IMR-90 (cell line): ENCODE measurements around the gene PAXIP1. TPM values are rescaled to one million over a fixed set of nuclear protein-coding genes. Genes with fewer than 3 reads are reported as not detected.

Experiments used
- ATAC-seq: fragments of 200-7000 bp; cut with Tn5 transposase; 2 replicates; pipeline ENCODE4 v1.9.1; 2020; ENCODE audit warnings: low read depth, mild to moderate bottlenecking, moderate library complexity
- BruUV-seq: library from RNA; stranded (reverse); fragments of 400-500 nt; replicated peaks from 2 replicates; lab custom pipeline; 2021; lab: Mats Ljungman, UMichigan
- CTCF ChIA-PET: fragments of 300-600 bp; formaldehyde crosslinking; extraction: SDS; loops from one replicate; lab custom pipeline; 2021; ENCODE audit warnings: antibody characterized with exemption; lab: Yijun Ruan, JAX
- POLR2A ChIA-PET: fragments of 300-600 bp; sonication (Branson Sonifier 250); formaldehyde crosslinking; loops from one replicate; lab custom pipeline; 2022; ENCODE audit warnings: antibody characterized with exemption; ENCODE audit not compliant: unreplicated experiment; lab: Charles Lee
- DNase-seq: peaks from one replicate; pipeline ENCODE4 v3.0.0; 2013
- H2AFZ ChIP-seq: replicated peaks from 2 replicates; pipeline ENCODE3; 2013; ENCODE audit warnings: low read length, mild to moderate bottlenecking; ENCODE audit not compliant: poor library complexity
- H2AK5ac ChIP-seq: 2 replicates; pipeline ENCODE4 v1.6.1; 2013; ENCODE audit warnings: low read depth, low read length, inconsistent platforms
- H2AK9ac ChIP-seq: replicated peaks from 2 replicates; pipeline ENCODE3; 2013; ENCODE audit warnings: mild to moderate bottlenecking, low read depth, low read length, moderate library complexity; ENCODE audit not compliant: poor library complexity
- H2BK120ac ChIP-seq: 2 replicates; pipeline ENCODE4 v1.6.1; 2013; ENCODE audit warnings: low read depth, low read length, inconsistent platforms
- H2BK15ac ChIP-seq: 3 replicates; pipeline ENCODE4 v1.6.1; 2013; ENCODE audit warnings: low read depth, low read length, inconsistent platforms
- H2BK20ac ChIP-seq: 2 replicates; pipeline ENCODE4 v1.6.1; 2013; ENCODE audit warnings: low read depth, mild to moderate bottlenecking, inconsistent platforms, low read length, moderate library complexity
- H2BK5ac ChIP-seq: 2 replicates; pipeline ENCODE4 v1.6.1; 2013; ENCODE audit warnings: mild to moderate bottlenecking, low read depth, low read length, inconsistent platforms; ENCODE audit not compliant: poor library complexity, severe bottlenecking
- H3K14ac ChIP-seq: replicated peaks from 2 replicates; pipeline ENCODE4 v1.6.1; 2013; ENCODE audit warnings: low read depth, low read length, inconsistent platforms
- H3K18ac ChIP-seq: 2 replicates; pipeline ENCODE4 v1.6.1; 2013; ENCODE audit warnings: low read depth, low read length, control low read depth
- H3K23ac ChIP-seq: 2 replicates; pipeline ENCODE4 v1.6.1; 2013; ENCODE audit warnings: low read depth, low read length, inconsistent platforms
- H3K27ac ChIP-seq: 2 replicates; pipeline ENCODE4 v1.5.1; 2013; ENCODE audit warnings: mild to moderate bottlenecking, control low read depth, low read length; ENCODE audit not compliant: insufficient read depth
- H3K27me3 ChIP-seq: 2 replicates; pipeline ENCODE4 v1.6.1; 2013; ENCODE audit warnings: low read length; ENCODE audit not compliant: control insufficient read depth, insufficient read depth
- H3K36me3 ChIP-seq: 2 replicates; pipeline ENCODE4 v1.6.1; 2013; ENCODE audit warnings: low read length, mixed read lengths; ENCODE audit not compliant: control insufficient read depth, insufficient read depth
- H3K4ac ChIP-seq: 2 replicates; pipeline ENCODE4 v1.6.1; 2013; ENCODE audit warnings: low read depth, low read length, inconsistent platforms
- H3K4me1 ChIP-seq: 2 replicates; pipeline ENCODE4 v1.6.1; 2013; ENCODE audit warnings: low read length, mixed read lengths; ENCODE audit not compliant: control insufficient read depth, insufficient read depth
- H3K4me2 ChIP-seq: 2 replicates; pipeline ENCODE4 v1.6.1; 2013; ENCODE audit warnings: low read depth, mild to moderate bottlenecking, control low read depth, low read length, moderate library complexity
- H3K4me3 ChIP-seq: 2 replicates; pipeline ENCODE4 v1.5.1; 2013; ENCODE audit warnings: low read depth, mild to moderate bottlenecking, control low read depth, low read length, moderate library complexity; ENCODE audit not compliant: insufficient read depth
- H3K56ac ChIP-seq: 2 replicates; pipeline ENCODE4 v1.6.1; 2013; ENCODE audit warnings: low read length, inconsistent platforms; ENCODE audit not compliant: insufficient read depth; ENCODE audit errors: extremely low read depth
- H3K79me1 ChIP-seq, 2 experiments: 2 replicates each; pipeline ENCODE4 v1.6.1; 2013; ENCODE audit warnings: low read length in 2 of 2, inconsistent platforms in 1 of 2, low read depth in 1 of 2
- H3K9ac ChIP-seq: 2 replicates; pipeline ENCODE4 v1.6.1; 2013; ENCODE audit warnings: low read depth, low read length, control low read depth
- H3K9me1 ChIP-seq: 2 replicates; pipeline ENCODE4 v1.6.1; 2013; ENCODE audit warnings: low read length, inconsistent platforms; ENCODE audit not compliant: insufficient read depth
- H3K9me3 ChIP-seq: 2 replicates; pipeline ENCODE4 v1.6.1; 2013; ENCODE audit warnings: low read length; ENCODE audit not compliant: control insufficient read depth, insufficient read depth
- H4K20me1 ChIP-seq: 2 replicates; pipeline ENCODE4 v1.6.1; 2013; ENCODE audit warnings: low read length, inconsistent platforms; ENCODE audit not compliant: insufficient read depth
- H4K5ac ChIP-seq: 2 replicates; pipeline ENCODE4 v1.6.1; 2013; ENCODE audit warnings: mild to moderate bottlenecking, low read depth, low read length, control low read depth
- H4K8ac ChIP-seq, 2 experiments: 2 replicates each; pipeline ENCODE4 v1.6.1; 2013; ENCODE audit warnings: low read depth in 2 of 2, low read length in 2 of 2, control low read depth in 1 of 2, inconsistent platforms in 1 of 2
- H4K91ac ChIP-seq: 2 replicates; pipeline ENCODE4 v1.6.1; 2013; ENCODE audit warnings: low read depth, low read length, inconsistent platforms; ENCODE audit not compliant: insufficient read depth
- BHLHE40 ChIP-seq: fragments of 150-350 bp; IDR thresholded peaks from 2 replicates; pipeline ENCODE4 v1.6.1; 2016; ENCODE audit warnings: mild to moderate bottlenecking, low read depth, low read length
- CEBPB ChIP-seq: IDR thresholded peaks from 2 replicates; pipeline ENCODE4 v1.6.1; 2012; ENCODE audit warnings: low read depth, low read length, improper control_type of control experiment
- CTCF ChIP-seq: conservative IDR thresholded peaks from 2 replicates; pipeline ENCODE4 v1.5.1; 2012; ENCODE audit warnings: mild to moderate bottlenecking, low read depth, low read length, improper control_type of control experiment
- MAFK ChIP-seq: IDR thresholded peaks from 2 replicates; pipeline ENCODE4 v1.6.1; 2012; ENCODE audit warnings: low read depth, low read length, improper control_type of control experiment
- MAZ ChIP-seq: IDR thresholded peaks from 2 replicates; pipeline ENCODE4 v1.6.1; 2012; ENCODE audit warnings: low read depth, mild to moderate bottlenecking, low read length, improper control_type of control experiment, moderate library complexity, borderline replicate concordance
- NFE2L2 ChIP-seq: fragments of 150-350 bp; IDR thresholded peaks from 2 replicates; pipeline ENCODE4 v1.6.1; 2016; ENCODE audit warnings: low read depth, mild to moderate bottlenecking, low read length
- POLR2A ChIP-seq: IDR thresholded peaks from 2 replicates; pipeline ENCODE4 v1.6.1; 2012; ENCODE audit warnings: mild to moderate bottlenecking, low read depth, low read length
- RAD21 ChIP-seq: IDR thresholded peaks from 2 replicates; pipeline ENCODE4 v1.6.1; 2012; ENCODE audit warnings: low read length, improper control_type of control experiment
- RFX5 ChIP-seq: IDR thresholded peaks from 2 replicates; pipeline ENCODE4 v1.8.0; 2012; ENCODE audit warnings: low read depth, mild to moderate bottlenecking, low read length, moderate library complexity
- SMC3 ChIP-seq: fragments of 150-350 bp; IDR thresholded peaks from 2 replicates; pipeline ENCODE4 v1.6.1; 2016; ENCODE audit warnings: low read depth, mild to moderate bottlenecking, antibody characterized with exemption, low read length, moderate library complexity
- WGBS, 2 experiments: methylation state at CpG; one replicate each; pipeline versions ENCODE4 v1.1.5 to v1.1.7; 2013; ENCODE audit warnings: missing lambda C conversion rate in 2 of 2; ENCODE audit not compliant: insufficient read length in 1 of 2; ENCODE audit errors: extremely low coverage in 2 of 2; 5-methylcytosine and 5-hydroxymethylcytosine counted together
- dilution Hi-C: fragments of 300-500 bp; cut with HindIII; formaldehyde crosslinking; loops from one replicate; pipeline ENCODE4 v1.14.3; 2018; ENCODE audit warnings: low sequenced_read_pairs; ENCODE audit not compliant: unreplicated experiment
- in situ Hi-C: fragments of 300-500 bp; cut with MboI; formaldehyde crosslinking; loops from 3 replicates; pipeline ENCODE4 v1.14.3; 2019; ENCODE audit warnings: low sequenced_read_pairs, inconsistent platforms, mixed read lengths
- intact Hi-C: fragments of 100-400 bp; cut with micrococcal nuclease; formaldehyde crosslinking; loops from 2 replicates; pipeline ENCODE4 v1.10.0; 2022
- polyA plus RNA-seq, 3 experiments: library from polyadenylated mRNA; depleted of rRNA; stranded (reverse); fragments of >200 nt; gene quantifications; 2 replicates each; pipeline ENCODE4 v1.2.3, GENCODE V29; 2012; ENCODE audit warnings: low replicate concordance in 1 of 3
- total RNA-seq: library from RNA; depleted of rRNA; stranded (reverse); fragments of >200 nt; gene quantifications from 2 replicates; pipeline ENCODE4 v1.2.3, GENCODE V29; 2012
- TF ChIP-seq, protein P1 (sequence below): fragments of 150-350 bp; IDR thresholded peaks from 2 replicates; pipeline ENCODE4 v1.6.1; 2017; ENCODE audit warnings: mild to moderate bottlenecking, antibody characterized with exemption, low read length, low read depth

Gene PAXIP1
- total and polyA plus RNA-seq, 2 of the 4 experiments (the other 2 are of a cell fraction) = 7.3 to 8.7 TPM

- TF ChIP-seq POLR2A (no peak), SMC3 (no peak)
Measured at GRCh38 chr7:154907651-154908620, 95.0 kb downstream of the PAXIP1 start (continued).

DNA sequence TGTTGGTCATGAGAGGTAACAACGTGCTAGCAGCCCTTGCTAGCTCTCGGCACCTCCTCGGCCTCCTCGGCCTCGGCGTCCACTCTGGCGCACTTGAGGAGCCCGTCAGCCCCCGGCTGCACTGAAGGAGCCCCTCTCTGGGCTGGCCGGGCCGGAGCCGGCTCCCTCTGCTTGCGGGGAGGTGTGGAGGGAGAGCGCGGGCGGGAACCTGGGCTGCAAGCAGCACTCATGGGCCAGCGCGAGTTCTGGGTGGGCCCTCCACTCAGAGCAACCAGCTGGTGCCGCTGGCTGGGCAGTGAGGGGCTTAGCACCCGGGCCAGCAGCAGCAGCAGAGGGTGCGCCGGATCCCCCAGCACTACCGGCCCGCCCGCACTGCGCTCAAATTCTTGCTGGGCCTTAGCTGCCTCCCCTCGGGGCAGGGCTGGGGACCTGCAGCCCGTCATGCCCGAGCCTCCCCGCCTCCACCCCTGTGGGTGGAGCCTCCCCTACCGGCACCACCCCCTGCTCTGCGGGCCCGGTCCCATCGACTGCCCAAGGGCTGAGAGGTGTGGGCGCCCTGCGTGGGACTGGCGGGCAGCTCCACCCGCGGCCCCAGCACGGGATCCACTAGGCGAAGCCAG lies 96.1 kb downstream of the PAXIP1 start:
- Histone ChIP-seq H3K4ac (no peak overlapping the region), H3K36me3 (no peaks in the 10 kb centered on the region), H4K91ac (no peak overlapping the region), H2AFZ (no peak overlapping the region), H3K27ac (no peak overlapping the region), H3K9me3 (peaks cover 16% of the 10 kb centered on the region; the same call in 1 of the 2 replicates), H3K23ac (no peak overlapping the region), H3K27me3 (no peaks in the 10 kb centered on the region), H4K8ac (no peak overlapping the region), H2BK20ac (no peak overlapping the region), H3K9me1 (no peaks in the 10 kb centered on the region), H3K79me1 (no peaks in the 10 kb centered on the region), H4K5ac (no peak overlapping the region), H2BK120ac (no peak overlapping the region), H4K20me1 (no peaks in the 10 kb centered on the region), H3K14ac (no peak overlapping the region), H3K4me3 (no peak overlapping the region), H3K9ac (no peak overlapping the region), H2AK9ac (no peak overlapping the region), H2BK15ac (no peak overlapping the region), H3K4me2 (no peak overlapping the region), H3K4me1 (no peaks in the 10 kb centered on the region), H2BK5ac (no peak overlapping the region), H2AK5ac (no peak overlapping the region), H3K56ac (no peak overlapping the region), H3K18ac (no peak overlapping the region)
- ATAC-seq (no peak), DNase-seq (no peak)
- WGBS, 2 experiments = 92% methylated on average over 17 of the region's 41 CpGs; no CpG with 5 or more reads in 1 of the 2 experiments
- in situ Hi-C loops = no loop called here
- BruUV-seq = no TSS peak
- dilution Hi-C loops = no loop called here
- ChIA-PET CTCF (no interaction called here), POLR2A (no interaction called here)
- intact Hi-C loops = no loop called here
- TF ChIP-seq BHLHE40 (no peak), CTCF (no peak), RAD21 (no peak), CEBPB (no peak), RFX5 (no peak), NFE2L2 (no peak), SMC3 (no peak), POLR2A (no peak), MAZ (no peak), MAFK (no peak)
- TF ChIP-seq, protein P1, sequence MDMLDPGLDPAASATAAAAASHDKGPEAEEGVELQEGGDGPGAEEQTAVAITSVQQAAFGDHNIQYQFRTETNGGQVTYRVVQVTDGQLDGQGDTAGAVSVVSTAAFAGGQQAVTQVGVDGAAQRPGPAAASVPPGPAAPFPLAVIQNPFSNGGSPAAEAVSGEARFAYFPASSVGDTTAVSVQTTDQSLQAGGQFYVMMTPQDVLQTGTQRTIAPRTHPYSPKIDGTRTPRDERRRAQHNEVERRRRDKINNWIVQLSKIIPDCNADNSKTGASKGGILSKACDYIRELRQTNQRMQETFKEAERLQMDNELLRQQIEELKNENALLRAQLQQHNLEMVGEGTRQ = no peak
